ENCODE results near the gene RNF32.
"Not testable (repeated sequence)": the region's sequence is repeated elsewhere in the genome, so short reads cannot be mapped to it uniquely, and the experiment has no call there.

RNF32 gene

DNA sequence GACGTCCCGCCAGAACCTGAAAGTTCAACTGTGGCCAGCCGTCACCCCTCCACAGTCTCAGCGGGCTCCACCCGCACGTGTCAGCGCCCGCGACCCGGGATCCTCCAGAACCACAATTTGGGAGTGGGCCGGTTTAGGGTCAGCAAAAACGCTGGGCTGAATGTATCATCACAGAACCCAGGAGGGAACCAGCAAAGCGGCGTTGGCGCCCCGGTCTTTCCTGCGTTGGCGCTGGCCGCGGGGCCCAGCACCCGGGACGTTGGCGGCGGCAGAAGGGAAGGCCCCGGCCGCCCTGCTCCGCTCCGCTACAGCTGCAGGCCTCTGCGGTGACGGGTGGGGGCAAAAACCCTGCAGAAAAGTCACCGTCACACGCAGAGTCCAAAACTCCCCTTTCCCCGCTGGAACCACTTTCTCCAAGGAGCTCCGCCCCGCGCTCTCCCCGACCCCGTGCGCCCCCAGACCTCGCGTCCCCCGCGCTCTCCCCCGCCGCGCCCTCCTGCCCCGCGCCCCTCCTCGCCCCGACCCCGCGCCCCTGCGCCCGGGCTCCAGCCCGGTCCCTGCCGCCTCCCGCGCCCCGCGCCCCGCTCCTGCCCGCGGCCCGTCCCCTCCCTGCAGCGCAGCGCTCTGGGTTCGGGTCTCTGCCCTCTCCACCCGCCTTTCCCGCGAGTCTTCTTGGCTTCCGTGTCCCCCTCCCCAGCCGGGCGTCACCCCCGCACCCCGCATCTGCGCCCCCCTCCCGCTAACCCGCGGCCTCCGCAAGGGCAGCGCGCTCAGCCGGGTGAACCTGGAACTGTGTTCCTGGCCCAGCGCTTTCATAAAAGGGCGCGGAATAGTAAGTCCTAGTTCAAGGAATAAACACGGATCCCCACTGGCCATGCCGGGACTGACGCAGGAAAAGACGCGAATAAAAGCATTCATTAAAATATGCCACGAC, 24.0 kb upstream of the RNF32 start:
- DNase-seq, result no peak
- intact Hi-C loops (cut with DNase I; ENCODE audit: low total_unique reads), result no loop called here

DNA sequence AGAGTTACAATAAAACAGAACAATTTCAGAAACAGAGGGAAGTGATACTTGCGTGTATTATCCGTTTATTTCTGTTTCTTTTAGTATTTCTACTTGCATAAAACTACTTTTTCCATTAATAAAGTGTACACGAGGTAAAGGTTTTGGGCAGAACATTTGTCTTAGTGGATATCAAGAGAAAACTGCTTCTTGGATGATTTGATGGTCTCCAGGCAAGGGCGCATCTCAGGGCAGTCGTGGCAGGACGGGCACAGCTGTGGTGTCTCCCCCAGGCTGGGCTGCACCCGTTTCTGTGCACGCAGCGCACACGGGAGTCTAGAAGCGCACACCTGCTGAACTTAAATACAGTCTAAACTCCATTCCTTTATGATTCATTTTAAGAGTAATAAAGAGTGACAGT, 23.4 kb upstream of the RNF32 start:
- intact Hi-C loops (cut with DNase I; ENCODE audit: low total_unique reads), result no loop called here
- DNase-seq, result no peak
- Histone ChIP-seq H3K36me3 (no peaks in the 10 kb centered on the region), H3K9me3 (peaks cover 0 to 34% (median 4%) of the 10 kb centered on the region in 3 donors), H3K4me1 (peaks cover 0 to 5% (median 0%) of the 10 kb centered on the region in 4 donors), H3K27me3 (peaks cover 0 to 37% of the 10 kb centered on the region in 2 donors), H3K27ac (no peak overlapping the region), H3K4me3 (no peak overlapping the region)
- TF ChIP-seq, protein P1, sequence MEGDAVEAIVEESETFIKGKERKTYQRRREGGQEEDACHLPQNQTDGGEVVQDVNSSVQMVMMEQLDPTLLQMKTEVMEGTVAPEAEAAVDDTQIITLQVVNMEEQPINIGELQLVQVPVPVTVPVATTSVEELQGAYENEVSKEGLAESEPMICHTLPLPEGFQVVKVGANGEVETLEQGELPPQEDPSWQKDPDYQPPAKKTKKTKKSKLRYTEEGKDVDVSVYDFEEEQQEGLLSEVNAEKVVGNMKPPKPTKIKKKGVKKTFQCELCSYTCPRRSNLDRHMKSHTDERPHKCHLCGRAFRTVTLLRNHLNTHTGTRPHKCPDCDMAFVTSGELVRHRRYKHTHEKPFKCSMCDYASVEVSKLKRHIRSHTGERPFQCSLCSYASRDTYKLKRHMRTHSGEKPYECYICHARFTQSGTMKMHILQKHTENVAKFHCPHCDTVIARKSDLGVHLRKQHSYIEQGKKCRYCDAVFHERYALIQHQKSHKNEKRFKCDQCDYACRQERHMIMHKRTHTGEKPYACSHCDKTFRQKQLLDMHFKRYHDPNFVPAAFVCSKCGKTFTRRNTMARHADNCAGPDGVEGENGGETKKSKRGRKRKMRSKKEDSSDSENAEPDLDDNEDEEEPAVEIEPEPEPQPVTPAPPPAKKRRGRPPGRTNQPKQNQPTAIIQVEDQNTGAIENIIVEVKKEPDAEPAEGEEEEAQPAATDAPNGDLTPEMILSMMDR (IDR thresholded peaks at IDR 0.05), result no peak

More for the DNA sequence above, 24.0 kb upstream of the RNF32 start:
- H3K4me1 ChIP-seq, result peaks cover 0 to 5% (median 0%) of the 10 kb centered on the region in 4 donors
- H3K36me3 ChIP-seq, result no peaks in the 10 kb centered on the region
- TF ChIP-seq, protein P1 (IDR thresholded peaks at IDR 0.05), result no peak
- H3K4me3 ChIP-seq, result no peak overlapping the region
- H3K27ac ChIP-seq, result no peak overlapping the region
- peaks cover 0 to 31% (median 4%) of the 10 kb centered on the region in 3 donors for H3K9me3 ChIP-seq
- peaks cover 0 to 37% of the 10 kb centered on the region in 2 donors for H3K27me3 ChIP-seq

DNA sequence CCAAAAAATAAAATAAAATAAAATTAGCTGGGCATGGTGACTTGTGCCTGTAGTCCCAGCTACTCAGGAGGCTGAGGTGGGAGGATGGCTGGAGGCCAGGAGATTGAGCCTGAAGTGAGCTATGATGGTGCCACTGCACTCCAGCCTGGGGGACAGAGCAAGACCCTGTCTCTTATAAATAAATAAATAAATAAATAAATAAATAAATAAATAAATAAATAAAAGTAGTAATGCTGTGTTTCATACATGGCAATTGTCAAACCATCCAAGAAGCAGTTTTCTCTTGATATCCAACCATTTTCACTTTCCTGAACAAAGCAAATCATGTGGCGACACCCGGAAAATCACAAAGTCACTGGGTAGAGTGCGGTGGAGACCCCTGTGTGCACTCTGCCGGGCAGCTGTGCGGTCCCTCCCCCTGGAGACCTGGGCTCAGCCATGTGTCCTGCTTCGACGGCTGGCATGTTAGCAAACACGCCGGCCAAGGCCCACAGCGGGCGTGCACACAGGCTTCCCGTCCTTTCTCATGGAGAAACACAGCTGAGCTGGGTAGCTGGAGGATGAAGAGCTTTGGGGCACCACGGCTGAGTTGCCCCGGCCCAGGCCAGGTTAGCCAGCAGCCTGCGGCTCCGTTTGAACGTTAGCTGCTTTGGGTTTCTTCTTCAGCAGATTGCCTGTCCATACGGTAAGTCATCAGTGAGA, 22.3 kb upstream of the RNF32 start:
- H3K36me3 ChIP-seq, result no peaks in the 10 kb centered on the region
- no peak overlapping the region for H3K4me3 ChIP-seq
- H3K4me1 ChIP-seq, result peaks cover 0 to 5% (median 0%) of the 10 kb centered on the region in 4 donors
- H3K27ac ChIP-seq, result no peak overlapping the region
- H3K9me3 ChIP-seq, result peaks cover 0 to 34% (median 4%) of the 10 kb centered on the region in 3 donors
- no peak for DNase-seq
- TF ChIP-seq, protein P1 (IDR thresholded peaks at IDR 0.05), result no peak
- intact Hi-C loops (cut with DNase I; ENCODE audit: low total_unique reads), result no loop called here
- peaks cover 0 to 37% of the 10 kb centered on the region in 2 donors for H3K27me3 ChIP-seq

DNA sequence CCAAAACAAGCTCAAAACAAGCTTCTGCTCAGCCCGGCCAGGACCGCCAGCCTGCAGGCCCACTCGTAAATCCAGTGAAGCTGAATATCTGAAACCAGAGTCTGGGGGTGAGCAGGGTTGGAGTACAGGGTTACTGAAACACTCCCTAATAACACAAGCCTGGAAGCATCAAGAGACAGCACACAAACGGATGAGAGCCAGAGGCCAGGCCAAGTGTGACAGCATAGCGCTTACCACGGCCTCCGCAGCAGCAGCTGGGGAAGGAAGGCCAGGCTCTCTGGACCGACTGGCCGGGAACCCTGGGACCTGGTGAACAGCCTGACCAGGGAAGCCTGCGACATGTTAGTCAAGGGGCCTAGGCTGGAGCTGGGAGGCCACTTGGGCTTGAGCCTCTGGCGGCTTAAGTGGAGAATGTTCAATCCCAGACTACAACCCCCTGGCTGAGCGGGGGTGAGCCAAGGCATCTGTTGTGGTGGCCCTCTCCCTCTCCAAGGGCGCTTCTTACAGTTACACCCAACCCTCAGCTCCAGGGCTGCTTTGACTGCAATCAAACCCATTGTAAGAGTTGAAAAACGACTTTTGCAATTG, 21.7 kb upstream of the RNF32 start:
- Histone ChIP-seq H3K36me3 (no peaks in the 10 kb centered on the region), H3K4me1 (peaks cover 0 to 5% (median 0%) of the 10 kb centered on the region in 4 donors), H3K27me3 (peaks cover 0 to 37% of the 10 kb centered on the region in 2 donors), H3K27ac (no peak overlapping the region), H3K9me3 (peaks cover 0 to 41% (median 4%) of the 10 kb centered on the region in 3 donors), H3K4me3 (no peak overlapping the region)
- TF ChIP-seq, protein P1 (IDR thresholded peaks at IDR 0.05), result no peak
- intact Hi-C loops (cut with DNase I; ENCODE audit: low total_unique reads), result no loop called here
- no peak for DNase-seq

DNA sequence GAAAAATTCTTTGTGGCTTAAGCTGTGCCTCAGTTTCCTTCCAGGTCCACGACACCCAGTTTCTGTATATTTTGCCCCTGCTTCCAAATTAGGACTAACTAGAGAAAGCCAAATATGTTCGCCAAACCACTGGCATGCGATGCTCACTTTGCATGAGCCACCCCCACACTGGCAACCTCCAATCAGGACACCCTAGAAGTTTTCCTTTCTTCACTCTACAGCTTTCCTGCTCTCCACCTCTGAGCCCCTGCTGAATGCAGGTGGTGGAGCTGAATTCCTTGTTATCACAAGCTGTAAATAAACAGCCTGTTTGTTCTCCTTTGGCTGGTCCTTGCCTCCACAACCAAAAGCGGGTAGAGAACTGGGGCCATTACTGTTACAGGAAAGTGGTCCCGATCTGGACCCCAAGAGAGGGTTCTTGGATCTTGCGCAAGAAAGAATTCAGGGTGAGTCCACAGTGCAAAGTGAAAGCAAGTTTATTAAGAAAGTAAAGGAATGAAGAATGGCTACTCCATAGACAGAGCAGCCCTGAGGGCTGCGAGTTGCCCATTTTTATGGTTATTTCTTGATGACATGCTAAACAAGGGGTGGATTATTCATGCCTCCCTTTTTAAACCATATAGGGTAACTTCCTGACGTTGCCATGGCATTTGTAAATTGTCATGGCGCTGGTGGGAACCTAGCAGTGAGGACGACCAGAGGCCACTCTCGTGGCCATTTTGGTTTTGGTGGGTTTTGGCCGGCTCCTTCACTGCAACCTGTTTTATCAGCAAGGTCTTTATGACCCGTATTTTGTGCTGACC, 20.9 kb upstream of the RNF32 start:
- H3K27me3 ChIP-seq, result peaks cover 0 to 31% of the 10 kb centered on the region in 2 donors
- peaks cover 0 to 42% (median 4%) of the 10 kb centered on the region in 3 donors for H3K9me3 ChIP-seq
- H3K4me3 ChIP-seq; H3K36me3 ChIP-seq; H3K27ac ChIP-seq; DNase-seq; intact Hi-C loops (cut with DNase I; ENCODE audit: low total_unique reads); H3K4me1 ChIP-seq: not testable (repeated sequence)
